Neuronal stem cell (in vitro differentiated cells): ENCODE results near the gene SEPTIN12.

Experiments used
- DNase-seq: peaks from one replicate; pipeline ENCODE4 v3.0.0-alpha.2; 2013; ENCODE audit warnings: low spot score
- H2AFZ ChIP-seq: one replicate; pipeline ENCODE4 v1.6.1; 2013; ENCODE audit warnings: mild to moderate bottlenecking, low read length, inconsistent platforms
- H2AK5ac ChIP-seq: 2 replicates; pipeline ENCODE4 v1.6.1; 2013; ENCODE audit warnings: low read depth, mild to moderate bottlenecking, inconsistent platforms, low read length, moderate library complexity, mixed read lengths
- H2BK120ac ChIP-seq: 2 replicates; pipeline ENCODE4 v1.6.1; 2013; ENCODE audit warnings: low read depth, mild to moderate bottlenecking, inconsistent platforms, low read length, moderate library complexity, mixed read lengths
- H2BK12ac ChIP-seq: one replicate; pipeline ENCODE4 v1.6.1; 2013; ENCODE audit warnings: low read length, inconsistent platforms
- H2BK15ac ChIP-seq: 2 replicates; pipeline ENCODE4 v1.6.1; 2013; ENCODE audit warnings: mild to moderate bottlenecking, low read length, inconsistent platforms, mixed read lengths
- H2BK5ac ChIP-seq: one replicate; pipeline ENCODE4 v1.6.1; 2013; ENCODE audit warnings: inconsistent platforms, mild to moderate bottlenecking, low read length, moderate library complexity
- H3K14ac ChIP-seq: one replicate; pipeline ENCODE4 v1.6.1; 2013; ENCODE audit warnings: low read length, inconsistent platforms
- H3K18ac ChIP-seq: 2 replicates; pipeline ENCODE4 v1.6.1; 2013; ENCODE audit warnings: low read length, inconsistent platforms
- H3K23ac ChIP-seq: 2 replicates; pipeline ENCODE4 v1.6.1; 2013; ENCODE audit warnings: low read depth, mild to moderate bottlenecking, mixed read lengths, low read length, inconsistent platforms; ENCODE audit not compliant: poor library complexity
- H3K27ac ChIP-seq: replicated peaks from 3 replicates; pipeline ENCODE4 v1.5.1; 2013; ENCODE audit warnings: low read length, inconsistent platforms
- H3K27me3 ChIP-seq, 3 experiments: 2 replicates each; pipeline ENCODE4 v1.6.1; 2013; ENCODE audit warnings: low read length in 3 of 3, mild to moderate bottlenecking in 2 of 3, inconsistent platforms in 1 of 3, low read depth in 1 of 3, mixed read lengths in 1 of 3, moderate library complexity in 1 of 3; ENCODE audit not compliant: control insufficient read depth in 3 of 3, insufficient read depth in 3 of 3
- H3K36me3 ChIP-seq, 2 donors: replicated peaks in 1 of 2; 2 replicates each; pipeline ENCODE4 v1.6.1; 2013; ENCODE audit warnings: low read length in 2 of 2; ENCODE audit not compliant: control insufficient read depth in 2 of 2, insufficient read depth in 2 of 2
- H3K4ac ChIP-seq: 2 replicates; pipeline ENCODE4 v1.6.1; 2013; ENCODE audit warnings: inconsistent platforms, mild to moderate bottlenecking, low read length, moderate library complexity
- H3K4me1 ChIP-seq, 2 donors: 1 replicate in 1 of 2; 2 replicates in 1 of 2; pipeline ENCODE4 v1.6.1; 2013; ENCODE audit warnings: low read length in 2 of 2, low read depth in 1 of 2; ENCODE audit not compliant: control insufficient read depth in 2 of 2, insufficient read depth in 1 of 2
- H3K4me2 ChIP-seq: one replicate; pipeline ENCODE4 v1.6.1; 2013; ENCODE audit warnings: mild to moderate bottlenecking, low read length, inconsistent platforms; ENCODE audit not compliant: insufficient read depth, poor library complexity, severe bottlenecking
- H3K4me3 ChIP-seq, 2 donors: 2 replicates each; pipeline ENCODE4 v1.5.1; 2013; ENCODE audit warnings: low read length in 2 of 2, mild to moderate bottlenecking in 2 of 2, inconsistent platforms in 1 of 2, moderate library complexity in 1 of 2
- H3K79me1 ChIP-seq: one replicate; pipeline ENCODE4 v1.6.1; 2013; ENCODE audit warnings: low read depth, mild to moderate bottlenecking, inconsistent platforms, low read length, moderate library complexity
- H3K9ac ChIP-seq: one replicate; pipeline ENCODE4 v1.6.1; 2013; ENCODE audit warnings: mild to moderate bottlenecking, low read depth, low read length, inconsistent platforms; ENCODE audit not compliant: poor library complexity
- H3K9me3 ChIP-seq, 2 donors: replicated peaks in 1 of 2; 2 replicates each; pipeline versions ENCODE3 to v1.6.1; 2013; ENCODE audit warnings: low read length in 2 of 2, mild to moderate bottlenecking in 2 of 2, inconsistent platforms in 1 of 2, low read depth in 1 of 2, mixed read lengths in 1 of 2, moderate library complexity in 1 of 2; ENCODE audit not compliant: control insufficient read depth in 2 of 2, insufficient read depth in 1 of 2
- H4K8ac ChIP-seq: one replicate; pipeline ENCODE4 v1.6.1; 2013; ENCODE audit warnings: low read depth, mild to moderate bottlenecking, inconsistent platforms, low read length, moderate library complexity
- H4K91ac ChIP-seq: one replicate; pipeline ENCODE4 v1.6.1; 2013; ENCODE audit warnings: low read length, low read depth, mild to moderate bottlenecking, inconsistent platforms; ENCODE audit not compliant: poor library complexity
- WGBS, 2 donors: extraction: QIAGEN DNeasy Blood & Tissue Kit; methylation state at CpG; one replicate each; pipeline ENCODE4 v1.1.7; 2013; ENCODE audit warnings: missing lambda C conversion rate in 2 of 2, mixed read lengths in 1 of 2; ENCODE audit not compliant: insufficient read length in 2 of 2, insufficient replicate concordance in 1 of 2; ENCODE audit errors: extremely low coverage in 2 of 2; 5-methylcytosine and 5-hydroxymethylcytosine counted together

SEPTIN12 gene

DNA sequence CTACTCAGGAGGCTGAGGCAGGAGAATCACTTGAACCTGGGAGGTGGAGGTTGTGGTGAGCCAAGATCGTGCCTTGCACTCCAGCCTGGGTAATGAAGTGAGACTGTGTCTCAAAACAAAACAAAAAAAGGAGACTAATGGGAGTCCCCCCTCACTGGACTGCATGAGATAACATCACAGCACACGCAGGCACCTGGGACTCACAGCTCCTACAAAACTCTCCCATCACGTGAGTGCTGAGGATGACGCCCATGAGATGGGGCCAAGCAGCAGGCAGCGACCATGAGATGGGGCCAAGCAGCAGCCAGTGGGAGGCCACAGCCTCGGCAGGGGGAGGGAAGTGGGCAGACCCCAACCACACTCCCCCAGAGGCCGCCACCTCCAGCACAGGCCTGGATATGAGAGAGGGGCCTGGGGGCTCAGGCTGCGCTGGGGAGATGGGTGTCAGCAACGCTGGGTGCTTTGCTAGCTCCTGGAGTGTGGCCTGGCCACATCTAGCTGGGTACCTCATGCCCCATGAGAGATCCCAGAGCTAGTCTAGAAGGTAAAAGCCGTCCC, 38.4 kb downstream of the SEPTIN12 start:
- Histone ChIP-seq H3K27me3 (no peaks in the 10 kb centered on the region), H3K4me1 (peaks cover 0 to 7% of the 10 kb centered on the region in 2 donors), H2BK15ac (no peak overlapping the region), H3K23ac (no peak overlapping the region), H4K91ac (no peak overlapping the region), H3K4me3 (peak overlapping the region in 1 of 2 donors; percentile 39), H3K36me3 (peaks cover 22 to 43% of the 10 kb centered on the region in 2 donors), H3K14ac (no peak overlapping the region), H3K4me2 (no peak overlapping the region), H3K4ac (no peak overlapping the region), H2BK120ac (no peak overlapping the region), H3K79me1 (no peaks in the 10 kb centered on the region), H4K8ac (no peak overlapping the region), H2BK5ac (no peak overlapping the region), H3K9me3 (peaks cover 2% of the 10 kb centered on the region in 2 donors), H3K18ac (no peak overlapping the region), H2AFZ (no peak overlapping the region), H3K9ac (no peak overlapping the region), H3K27ac (no peak overlapping the region), H2AK5ac (no peak overlapping the region), H2BK12ac (no peak overlapping the region)
- no peak for DNase-seq
- no CpG with 5 or more reads among the region's 10 CpGs for WGBS, 2 donors

DNA sequence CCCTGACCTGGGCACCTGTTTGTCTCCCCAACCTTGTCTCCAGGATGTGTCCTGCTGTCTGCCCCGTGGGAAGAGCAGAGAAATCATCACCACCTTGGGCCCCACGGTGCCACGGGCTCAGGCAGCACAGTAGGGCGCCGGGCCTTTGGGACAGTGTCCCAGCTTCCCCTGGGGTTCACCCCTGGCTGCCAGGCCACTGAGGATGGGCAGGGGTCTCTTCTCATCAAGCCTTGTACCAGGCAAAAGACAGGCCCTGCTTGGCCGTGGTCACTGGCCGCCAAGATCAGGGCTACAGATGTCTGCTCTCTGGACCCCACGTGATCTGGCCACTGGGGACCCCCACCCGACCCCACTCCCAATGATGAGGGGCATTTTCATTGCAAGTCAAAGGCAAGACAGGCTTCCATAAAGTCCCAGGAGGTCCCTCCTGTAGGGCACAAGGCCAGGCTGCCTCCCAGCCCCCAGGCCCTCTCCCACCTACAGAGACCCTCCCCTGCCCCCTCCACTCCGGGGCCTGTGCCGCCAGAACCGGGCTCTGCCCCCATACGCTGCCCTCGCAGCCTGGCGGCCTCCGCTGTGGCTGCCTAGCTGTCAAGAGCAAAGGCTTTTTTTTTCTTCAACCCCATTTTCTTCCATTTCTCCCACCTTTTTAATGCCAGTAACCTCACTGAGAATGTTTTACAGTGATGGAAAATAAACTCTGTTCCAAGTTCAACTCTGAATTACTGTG, 39.3 kb downstream of the SEPTIN12 start:
- peaks cover 19 to 37% of the 10 kb centered on the region in 2 donors for H3K36me3 ChIP-seq
- no peaks in the 10 kb centered on the region for H3K9me3 ChIP-seq
- WGBS, 2 donors, result no CpG with 5 or more reads among the region's 16 CpGs
- H3K4me2 ChIP-seq, result no peak overlapping the region
- no peak overlapping the region for H3K14ac ChIP-seq
- no peak overlapping the region for H3K27ac ChIP-seq
- H3K4me3 ChIP-seq, result no peak overlapping the region
- H4K91ac ChIP-seq, result no peak overlapping the region
- no peak overlapping the region for H2AFZ ChIP-seq
- H2AK5ac ChIP-seq, result peak overlapping the region; percentile 69
- DNase-seq, result no peak
- H3K4me1 ChIP-seq, result peaks cover 0 to 7% of the 10 kb centered on the region in 2 donors
- H3K4ac ChIP-seq, result no peak overlapping the region
- H3K79me1 ChIP-seq, result no peaks in the 10 kb centered on the region
- peak overlapping the region; percentile 12 for H3K9ac ChIP-seq
- no peak overlapping the region for H3K18ac ChIP-seq
- H2BK15ac ChIP-seq, result no peak overlapping the region
- H2BK5ac ChIP-seq, result peak overlapping the region; percentile 49
- H2BK12ac ChIP-seq, result no peak overlapping the region
- H3K23ac ChIP-seq, result peak overlapping the region; percentile 30
- no peak overlapping the region for H2BK120ac ChIP-seq
- no peaks in the 10 kb centered on the region for H3K27me3 ChIP-seq
- no peak overlapping the region for H4K8ac ChIP-seq

DNA sequence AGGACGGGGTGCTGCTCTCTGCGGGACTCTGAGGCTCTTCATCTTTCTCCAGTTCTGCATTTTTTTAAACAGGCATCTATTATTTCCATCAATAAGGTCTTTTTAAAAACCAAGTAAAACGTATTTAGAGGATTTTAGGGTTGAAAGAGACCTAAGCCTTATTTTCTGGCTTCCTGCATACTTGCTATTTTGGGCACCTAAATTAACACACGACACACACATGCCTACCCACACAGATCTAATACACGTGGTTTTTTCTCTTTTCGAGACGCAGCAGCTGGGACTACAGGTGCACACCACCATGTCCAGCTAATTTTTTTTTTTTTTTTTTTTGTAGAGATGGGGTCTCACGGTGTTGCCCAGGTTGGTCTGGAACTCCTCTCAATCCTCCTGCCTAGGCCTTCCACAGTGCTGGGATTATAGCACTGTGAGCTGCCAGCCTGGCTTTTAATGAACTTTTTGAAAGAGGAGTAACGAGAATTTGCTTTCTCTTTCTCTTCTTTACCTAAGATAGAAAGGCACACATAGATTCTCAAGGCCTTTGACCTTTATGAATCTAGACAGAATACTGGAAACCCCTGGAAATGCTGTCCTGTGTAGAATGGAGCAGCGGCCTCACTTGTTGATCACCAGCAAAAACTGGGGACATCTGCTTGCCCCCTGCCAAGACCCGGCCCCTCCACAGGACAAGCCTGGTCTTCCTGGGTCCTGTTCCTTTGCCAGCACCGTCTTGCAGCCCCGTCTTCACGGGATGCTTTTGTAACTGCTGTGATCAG, 40.1 kb downstream of the SEPTIN12 start:
- no peak overlapping the region for H3K4me3 ChIP-seq
- H3K79me1 ChIP-seq, result no peaks in the 10 kb centered on the region
- no peak overlapping the region for H4K8ac ChIP-seq
- H4K91ac ChIP-seq, result no peak overlapping the region
- H3K27me3 ChIP-seq, result no peaks in the 10 kb centered on the region
- H3K36me3 ChIP-seq, result peaks cover 16 to 29% of the 10 kb centered on the region in 2 donors
- peaks cover 0 to 7% of the 10 kb centered on the region in 2 donors for H3K4me1 ChIP-seq
- H2BK120ac ChIP-seq, result no peak overlapping the region
- no peaks in the 10 kb centered on the region for H3K9me3 ChIP-seq
- peak overlapping the region; percentile 12 for H3K9ac ChIP-seq
- H2AFZ ChIP-seq, result no peak overlapping the region
- no peak overlapping the region for H3K14ac ChIP-seq
- H2BK5ac ChIP-seq, result peak overlapping the region; percentile 49
- H2BK12ac ChIP-seq, result no peak overlapping the region
- no CpG with 5 or more reads among the region's 14 CpGs for WGBS, 2 donors
- DNase-seq, result no peak
- H3K18ac ChIP-seq, result no peak overlapping the region
- no peak overlapping the region for H3K4ac ChIP-seq
- peak overlapping the region; percentile 30 for H3K23ac ChIP-seq
- H3K4me2 ChIP-seq, result no peak overlapping the region
- no peak overlapping the region for H3K27ac ChIP-seq
- H2BK15ac ChIP-seq, result no peak overlapping the region
- H2AK5ac ChIP-seq, result peak overlapping the region; percentile 69
